MM.1S (cell line): ENCODE results near the gene UBAC1.

ENCODE experiments used
- DNase-seq: peaks from one replicate; pipeline ENCODE4 v3.0.0-alpha.2; 2015
- H2AFZ ChIP-seq: fragments of 300-600 bp; sonication (generic); 2 replicates; pipeline ENCODE4 v1.6.0; 2016; ENCODE audit warnings: antibody characterized with exemption, low read length
- H3F3A ChIP-seq: fragments of 300-600 bp; sonication (generic); 2 replicates; pipeline ENCODE4 v1.6.1; 2016; ENCODE audit warnings: mild to moderate bottlenecking, antibody characterized with exemption, low read length, moderate library complexity, mixed read lengths; ENCODE audit not compliant: insufficient read depth
- H3K27ac ChIP-seq: fragments of 300-600 bp; sonication (generic); 2 replicates; pipeline ENCODE4 v1.5.1; 2016; ENCODE audit warnings: mild to moderate bottlenecking, low read length
- H3K27me3 ChIP-seq: fragments of 300-600 bp; sonication (generic); replicated peaks from 2 replicates; pipeline ENCODE4 v1.6.0; 2016; ENCODE audit warnings: low read length; ENCODE audit not compliant: insufficient read depth
- H3K36me3 ChIP-seq: fragments of 300-600 bp; sonication (generic); replicated peaks from 2 replicates; pipeline ENCODE4 v1.6.1; 2016; ENCODE audit warnings: mild to moderate bottlenecking, low read length, mixed read lengths; ENCODE audit not compliant: insufficient read depth
- H3K4me1 ChIP-seq: fragments of 300-600 bp; sonication (generic); 2 replicates; pipeline ENCODE4 v1.6.1; 2016; ENCODE audit warnings: low read length, mixed read lengths
- H3K4me2 ChIP-seq: fragments of 300-600 bp; sonication (generic); 2 replicates; pipeline ENCODE4 v1.6.0; 2016; ENCODE audit warnings: low read depth, low read length
- H3K4me3 ChIP-seq: fragments of 300-600 bp; sonication (generic); 2 replicates; pipeline ENCODE4 v1.5.1; 2016; ENCODE audit warnings: low read length, mixed read lengths
- H3K79me2 ChIP-seq: fragments of 300-600 bp; sonication (generic); 2 replicates; pipeline ENCODE4 v1.6.1; 2016; ENCODE audit warnings: mixed run types, low read length, mixed read lengths
- H3K9ac ChIP-seq: fragments of 300-600 bp; sonication (generic); 2 replicates; pipeline ENCODE4 v1.6.1; 2016; ENCODE audit warnings: low read length, mixed read lengths
- H3K9me2 ChIP-seq: fragments of 300-600 bp; sonication (generic); replicated peaks from 2 replicates; pipeline ENCODE4 v1.6.1; 2016; ENCODE audit warnings: mild to moderate bottlenecking, low read length, mixed read lengths; ENCODE audit not compliant: insufficient read depth
- H3K9me3 ChIP-seq: fragments of 300-600 bp; sonication (generic); replicated peaks from 2 replicates; pipeline ENCODE4 v1.6.1; 2016; ENCODE audit warnings: mild to moderate bottlenecking, low read length, mixed read lengths; ENCODE audit not compliant: insufficient read depth
- H4K20me1 ChIP-seq: fragments of 300-600 bp; sonication (generic); 2 replicates; pipeline ENCODE4 v1.6.1; 2016; ENCODE audit warnings: mild to moderate bottlenecking, low read length, moderate library complexity, mixed read lengths; ENCODE audit not compliant: insufficient read depth
- CTCF ChIP-seq: fragments of 300-600 bp; sonication (generic); IDR thresholded peaks from 2 replicates; pipeline ENCODE4 v1.5.1; 2016; ENCODE audit warnings: antibody characterized with exemption, low read length, mixed read lengths
- EZH2 ChIP-seq: fragments of 300-600 bp; sonication (generic); optimal IDR thresholded peaks from 2 replicates; pipeline ENCODE3; 2017; ENCODE audit warnings: low read depth, mild to moderate bottlenecking, antibody characterized with exemption, low read length, mixed read lengths
- EZH2phosphoT487 ChIP-seq: fragments of 300-600 bp; sonication (generic); IDR thresholded peaks from 2 replicates; pipeline ENCODE4 v1.6.1; 2018; ENCODE audit warnings: antibody characterized with exemption, low read length

UBAC1 gene

GRCh38 chr9:135930446-135931345, 30.5 kb downstream of the UBAC1 start:
- TF ChIP-seq EZH2 (no peak), CTCF (no peak), EZH2phosphoT487 (no peak)
- no peaks in the 10 kb centered on the region for H4K20me1 ChIP-seq
- H3F3A ChIP-seq = no peaks in the 10 kb centered on the region
- no peak overlapping the region for H3K27ac ChIP-seq
- H3K4me1 ChIP-seq = no peaks in the 10 kb centered on the region
- no peak overlapping the region for H3K4me2 ChIP-seq
- H3K9ac ChIP-seq = no peak overlapping the region
- no peak overlapping the region for H3K4me3 ChIP-seq
- no peaks in the 10 kb centered on the region for H3K9me2 ChIP-seq
- no peaks in the 10 kb centered on the region for H3K79me2 ChIP-seq
- H3K9me3 ChIP-seq = no peaks in the 10 kb centered on the region
- H2AFZ ChIP-seq = no peak overlapping the region
- H3K27me3 ChIP-seq = no peaks in the 10 kb centered on the region
- H3K36me3 ChIP-seq = no peaks in the 10 kb centered on the region
- no peak for DNase-seq

- Histone ChIP-seq H3K79me2 (no peaks in the 10 kb centered on the region), H3F3A (no peaks in the 10 kb centered on the region), H3K9me2 (no peaks in the 10 kb centered on the region), H3K36me3 (no peaks in the 10 kb centered on the region), H3K4me1 (no peaks in the 10 kb centered on the region), H3K4me2 (no peak overlapping the region), H3K9me3 (no peaks in the 10 kb centered on the region), H3K27me3 (no peaks in the 10 kb centered on the region), H3K9ac (no peak overlapping the region), H3K4me3 (no peak overlapping the region), H2AFZ (no peak overlapping the region), H3K27ac (no peak overlapping the region), H4K20me1 (no peaks in the 10 kb centered on the region)
- TF ChIP-seq CTCF = no peak
- no peak for TF ChIP-seq EZH2phosphoT487
- TF ChIP-seq EZH2 = no peak
- DNase-seq = no peak
Observed at GRCh38 chr9:135929656-135930445, 31.3 kb downstream of the UBAC1 start.

GRCh38 chr9:135928731-135929655, 32.2 kb downstream of the UBAC1 start:
- no peak for TF ChIP-seq CTCF
- Histone ChIP-seq H3K36me3 (no peaks in the 10 kb centered on the region), H3K27me3 (no peaks in the 10 kb centered on the region), H2AFZ (no peak overlapping the region), H3K9me3 (no peaks in the 10 kb centered on the region), H3K4me1 (no peaks in the 10 kb centered on the region), H3K79me2 (no peaks in the 10 kb centered on the region), H3K4me3 (no peak overlapping the region), H3K9ac (no peak overlapping the region), H4K20me1 (no peaks in the 10 kb centered on the region), H3K9me2 (no peaks in the 10 kb centered on the region), H3K4me2 (no peak overlapping the region), H3K27ac (no peak overlapping the region), H3F3A (no peaks in the 10 kb centered on the region)
- DNase-seq = no peak
